Renal cortical epithelial cell (primary cell): ENCODE measurements around the gene NBEAL1. TPM values are rescaled to one million over a fixed set of nuclear protein-coding genes. Genes with fewer than 3 reads are reported as not detected.
"Not testable (repeated sequence)": the region's sequence is repeated elsewhere in the genome, so short reads cannot be mapped to it uniquely, and the experiment has no call there.

Experiments used
- DNase-seq: peaks from one replicate; pipeline ENCODE4 v3.0.0-alpha.2; 2011; ENCODE audit warnings: low read depth
- total RNA-seq: library from RNA; depleted of rRNA; stranded (reverse); fragments of >200 nt; gene quantifications from 2 replicates; pipeline ENCODE4 v1.2.3, GENCODE V29; 2014

NBEAL1 gene
- total RNA-seq = 55.0 and 108 TPM in 2 replicates

GRCh38 chr2:203014456-203015199 lies at the start of gene NBEAL1:
Gene NBEAL1, plus strand, starts transcription at chr2:203014875. Its CDS starts 1,510 bp downstream, at chr2:203016385.
- DNase-seq = peak; percentile 94

- peak; percentile 85 for DNase-seq
Measured at GRCh38 chr2:202965810-202966460, 48.7 kb upstream of the NBEAL1 start.

- DNase-seq = not testable (repeated sequence)
Measured at GRCh38 chr2:202969404-202969803, 45.3 kb upstream of the NBEAL1 start.

GRCh38 chr2:202976809-202977208 lies 37.9 kb upstream of the NBEAL1 start:
- DNase-seq = no peak

GRCh38 chr2:202982779-202983491 lies 31.7 kb upstream of the NBEAL1 start:
- no peak for DNase-seq

GRCh38 chr2:202989749-202990148 lies 24.9 kb upstream of the NBEAL1 start:
- DNase-seq = no peak

GRCh38 chr2:202990501-202990900 lies 24.2 kb upstream of the NBEAL1 start:
- DNase-seq = no peak

- peak; percentile 84 for DNase-seq
Measured at GRCh38 chr2:202997113-202997512, 17.6 kb upstream of the NBEAL1 start.

- DNase-seq = peak; percentile 76
Measured at GRCh38 chr2:203002054-203002821, 12.4 kb upstream of the NBEAL1 start.

GRCh38 chr2:203003716-203004115 lies 11.0 kb upstream of the NBEAL1 start:
- no peak for DNase-seq

- peak; percentile 41 for DNase-seq
Measured at GRCh38 chr2:203016716-203017115, 2.0 kb downstream of the NBEAL1 start.

GRCh38 chr2:203018181-203018580 lies 3.5 kb downstream of the NBEAL1 start:
- DNase-seq = no peak

- DNase-seq = no peak
Measured at GRCh38 chr2:203019142-203019541, 4.5 kb downstream of the NBEAL1 start.

- DNase-seq = no peak
Measured at GRCh38 chr2:203021991-203022390, 7.3 kb downstream of the NBEAL1 start.

GRCh38 chr2:203022751-203023150 lies 8.1 kb downstream of the NBEAL1 start:
- DNase-seq = no peak

GRCh38 chr2:203025592-203025991 lies 10.9 kb downstream of the NBEAL1 start:
- no peak for DNase-seq

- no peak for DNase-seq
Measured at GRCh38 chr2:203030545-203030944, 15.9 kb downstream of the NBEAL1 start.

- DNase-seq = no peak
Measured at GRCh38 chr2:203030991-203031390, 16.3 kb downstream of the NBEAL1 start.

- DNase-seq = no peak
Measured at GRCh38 chr2:203033395-203033794, 18.7 kb downstream of the NBEAL1 start.

- DNase-seq = no peak
Measured at GRCh38 chr2:203035879-203036470, 21.3 kb downstream of the NBEAL1 start.

- DNase-seq = no peak
Measured at GRCh38 chr2:203037026-203037425, 22.4 kb downstream of the NBEAL1 start.

- DNase-seq = no peak
Measured at GRCh38 chr2:203038586-203038985, 23.9 kb downstream of the NBEAL1 start.
